Measurements from ENCODE around the gene ADAM12. TPM values are rescaled to one million over a fixed set of nuclear protein-coding genes. Genes with fewer than 3 reads are reported as not detected.
A peak's percentile ranks its signal among the peaks of the same experiment; 100 is the strongest.

Gene ADAM12
- total and polyA plus RNA-seq, 7 donors, result under 0.01 to 0.82 (median 0.46) TPM; not detected in 1

GRCh38 chr10:125983161-125983560 is 405.1 kb downstream of the ADAM12 start:
- H3K9me3 ChIP-seq, result no peaks in the 10 kb centered on the region
- H3K4me3 ChIP-seq, result no peak overlapping the region
- no peak overlapping the region for H3K27ac ChIP-seq
- DNase-seq, result no peak
- no peaks in the 10 kb centered on the region for H3K4me1 ChIP-seq
- intact Hi-C loops (cut with DNase I), result loop anchor here (5.0 to 10.0 kb wide), 4 partner anchors 402 to 1869 kb away; partner anchors contain the start of gene ADAM12
- WGBS, 2 donors, result 79 to 81% methylated on average over 6 of the region's 6 CpGs
- TF ChIP-seq CTCF (IDR thresholded peaks at IDR 0.05), result no peak
- no peak for TF ChIP-seq EP300 (IDR thresholded peaks at IDR 0.05)
- TF ChIP-seq POLR2AphosphoS5 (IDR thresholded peaks at IDR 0.05), result no peak
- no peak for TF ChIP-seq POLR2A (IDR thresholded peaks at IDR 0.05)
- no peaks in the 10 kb centered on the region for H3K36me3 ChIP-seq
- no peaks in the 10 kb centered on the region for H3K27me3 ChIP-seq

GRCh38 chr10:125982260-125982948 is 405.9 kb downstream of the ADAM12 start:
- Histone ChIP-seq H3K27me3 (no peaks in the 10 kb centered on the region), H3K9me3 (no peaks in the 10 kb centered on the region), H3K36me3 (no peaks in the 10 kb centered on the region), H3K4me3 (no peak overlapping the region), H3K4me1 (no peaks in the 10 kb centered on the region), H3K27ac (no peak overlapping the region)
- intact Hi-C loops (cut with DNase I), result loop anchor here (5.0 to 10.0 kb wide), 4 partner anchors 402 to 1870 kb away; partner anchors contain the start of gene ADAM12
- WGBS, 2 donors, result 17 to 18% methylated on average over 6 of the region's 6 CpGs
- DNase-seq, result no peak
- TF ChIP-seq CTCF (IDR thresholded peaks at IDR 0.05), result peak in 3 of 4 experiments; percentile 48 to 63 (median 61)
- no peak for TF ChIP-seq POLR2AphosphoS5 (IDR thresholded peaks at IDR 0.05)

GRCh38 chr10:125980521-125981035 is 407.7 kb downstream of the ADAM12 start:
- no peaks in the 10 kb centered on the region for H3K27me3 ChIP-seq
- no peak overlapping the region for H3K4me3 ChIP-seq
- no peaks in the 10 kb centered on the region for H3K4me1 ChIP-seq
- H3K36me3 ChIP-seq, result no peaks in the 10 kb centered on the region
- intact Hi-C loops (cut with DNase I), result loop anchor here (5.0 to 10.0 kb wide), 4 partner anchors 404 to 1872 kb away; partner anchors contain the start of gene ADAM12
- TF ChIP-seq POLR2AphosphoS5 (IDR thresholded peaks at IDR 0.05) (no peak), CTCF (IDR thresholded peaks at IDR 0.05) (no peak), POLR2A (IDR thresholded peaks at IDR 0.05) (no peak), EP300 (IDR thresholded peaks at IDR 0.05) (no peak)
- 68 to 78% methylated on average over 6 of the region's 6 CpGs for WGBS, 2 donors
- DNase-seq, result no peak
- no peak overlapping the region for H3K27ac ChIP-seq
- H3K9me3 ChIP-seq, result no peaks in the 10 kb centered on the region

GRCh38 chr10:125979976-125980375 is 408.3 kb downstream of the ADAM12 start:
- no peaks in the 10 kb centered on the region for H3K27me3 ChIP-seq
- 81 to 83% methylated on average over 7 of the region's 7 CpGs for WGBS, 2 donors
- no peak overlapping the region for H3K27ac ChIP-seq
- TF ChIP-seq POLR2AphosphoS5 (IDR thresholded peaks at IDR 0.05) (no peak), CTCF (IDR thresholded peaks at IDR 0.05) (no peak), POLR2A (IDR thresholded peaks at IDR 0.05) (no peak), EP300 (IDR thresholded peaks at IDR 0.05) (no peak)
- H3K36me3 ChIP-seq, result no peaks in the 10 kb centered on the region
- DNase-seq, result no peak
- no peaks in the 10 kb centered on the region for H3K4me1 ChIP-seq
- no peaks in the 10 kb centered on the region for H3K9me3 ChIP-seq
- intact Hi-C loops (cut with DNase I), result loop anchor here (5.0 to 10.0 kb wide), 4 partner anchors 405 to 1872 kb away; partner anchors contain the start of gene ADAM12
- H3K4me3 ChIP-seq, result no peak overlapping the region

All from sigmoid colon (tissue), 7 donors.